SH-SY5Y (cell line): Measurements from ENCODE around the gene SMIM35.

Source experiments
- GATA2 ChIP-seq: IDR thresholded peaks from 2 replicates; pipeline ENCODE4 v1.6.1; 2011; ENCODE audit warnings: mild to moderate bottlenecking, low read depth, low read length
- GATA3 ChIP-seq: IDR thresholded peaks from 2 replicates; pipeline ENCODE4 v1.6.1; 2011; ENCODE audit warnings: low read depth, mild to moderate bottlenecking, low read length, moderate library complexity

SMIM35 gene

DNA sequence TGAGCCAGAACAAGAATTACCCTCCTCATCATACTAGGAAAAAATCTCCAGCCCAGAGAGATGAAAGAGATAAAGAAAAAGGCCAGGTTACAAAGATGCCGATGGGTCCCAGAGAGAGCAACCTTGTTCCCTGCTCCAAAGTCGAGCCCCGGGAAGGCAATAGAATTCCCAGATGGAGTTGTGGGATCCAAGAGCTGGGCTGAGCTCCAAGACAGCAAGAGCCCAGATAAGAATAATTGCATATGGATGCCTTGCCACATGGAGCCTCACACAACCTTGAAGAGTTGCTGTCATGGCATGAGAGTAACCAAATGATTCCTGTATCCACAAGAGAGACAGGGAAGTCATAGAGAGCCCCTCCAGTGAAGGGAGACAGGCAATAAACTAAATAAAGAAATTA, 69.7 kb downstream of the SMIM35 start:
- TF ChIP-seq GATA3, result no peak

DNA sequence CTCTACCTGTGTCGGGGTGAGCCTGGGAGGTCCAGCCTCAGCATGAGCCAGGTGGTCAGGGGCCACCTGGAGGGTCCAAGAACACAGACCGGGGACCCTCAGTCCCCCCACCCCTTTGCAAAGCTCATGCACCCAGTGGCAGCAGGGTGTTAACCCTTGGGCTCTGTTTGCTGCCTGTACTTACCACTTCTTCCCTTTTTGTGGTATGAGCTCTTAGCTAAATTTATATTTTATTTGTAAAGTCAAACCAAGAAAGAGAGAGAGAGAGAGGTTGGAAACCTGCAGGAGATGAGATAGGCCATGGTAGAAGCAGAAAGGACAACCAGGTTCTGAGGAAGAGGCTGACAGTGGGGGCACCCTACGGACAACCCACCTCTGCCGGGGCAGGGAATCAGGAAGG, 70.7 kb downstream of the SMIM35 start:
- no peak for TF ChIP-seq GATA2
- TF ChIP-seq GATA3, result no peak

DNA sequence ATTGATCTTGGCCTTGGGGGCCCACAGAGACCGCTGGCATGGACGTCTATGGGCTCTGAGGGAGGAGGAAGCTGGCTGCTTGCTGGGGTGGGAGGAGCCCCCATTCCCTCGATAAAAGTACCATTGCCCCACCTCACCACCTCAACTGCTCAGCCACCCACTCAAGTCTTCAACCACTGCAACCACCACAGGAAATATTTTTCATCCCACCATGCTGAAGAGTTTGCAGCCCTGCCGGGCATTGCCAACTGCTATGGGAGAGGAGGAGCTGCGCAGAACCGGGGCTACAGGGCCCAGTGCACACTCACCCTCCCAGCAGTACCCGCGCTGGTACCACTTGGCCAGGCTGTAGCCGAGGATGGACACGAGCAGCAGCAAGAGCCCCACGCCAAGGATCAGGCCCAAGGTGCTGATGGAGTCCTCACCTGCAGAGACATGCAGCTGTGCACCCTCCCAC, 71.3 kb downstream of the SMIM35 start:
- TF ChIP-seq GATA3 (no peak), GATA2 (no peak)

DNA sequence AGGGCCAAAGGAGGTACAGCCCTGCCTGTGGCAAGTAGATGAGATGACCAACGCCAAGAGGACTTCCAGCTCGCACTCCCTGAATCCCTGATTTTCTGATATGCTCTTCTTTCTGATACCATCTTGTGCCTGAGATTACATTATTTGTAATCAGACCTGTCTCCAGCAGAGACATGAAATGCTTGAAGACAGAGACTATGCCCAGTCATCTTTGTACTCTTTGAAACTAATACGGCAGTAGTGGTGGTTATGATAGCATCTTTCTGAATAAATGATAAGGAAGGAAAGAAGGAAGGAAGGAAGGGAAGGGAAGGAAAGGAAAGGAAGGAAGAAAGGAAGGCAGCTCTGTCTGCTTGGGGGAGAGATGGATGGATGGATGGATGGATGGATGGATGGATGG, 72.7 kb downstream of the SMIM35 start:
- no peak for TF ChIP-seq GATA3
- no peak for TF ChIP-seq GATA2

DNA sequence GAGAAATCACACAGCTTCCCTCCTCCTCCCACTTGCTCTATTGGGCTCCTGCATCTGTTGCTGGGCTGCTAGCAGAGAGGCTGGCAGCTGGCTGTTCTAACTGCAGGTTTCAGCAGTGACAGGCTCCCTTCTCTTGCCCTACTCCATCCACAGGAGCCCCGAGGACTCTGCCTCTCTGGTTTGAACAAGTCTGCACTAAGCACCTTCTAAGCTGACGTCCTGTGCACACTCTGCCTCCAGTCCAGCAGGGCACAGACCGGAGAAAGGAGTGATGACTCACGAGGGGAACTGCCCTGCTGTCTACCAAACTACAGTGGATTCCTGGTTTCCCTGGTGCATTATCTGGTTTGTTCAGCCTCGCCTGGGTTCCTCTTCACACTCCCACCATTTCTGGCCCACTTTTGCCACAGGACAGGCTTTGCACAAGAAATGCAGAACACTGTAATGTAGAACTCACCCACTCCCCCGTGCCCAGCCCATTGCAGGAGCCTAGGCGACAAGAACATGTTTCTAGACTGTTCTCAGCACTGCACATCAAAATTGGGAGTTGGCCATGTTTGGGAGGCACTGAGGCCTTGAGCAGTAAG, 74.6 kb downstream of the SMIM35 start:
- TF ChIP-seq GATA3 (no peak), GATA2 (no peak)

DNA sequence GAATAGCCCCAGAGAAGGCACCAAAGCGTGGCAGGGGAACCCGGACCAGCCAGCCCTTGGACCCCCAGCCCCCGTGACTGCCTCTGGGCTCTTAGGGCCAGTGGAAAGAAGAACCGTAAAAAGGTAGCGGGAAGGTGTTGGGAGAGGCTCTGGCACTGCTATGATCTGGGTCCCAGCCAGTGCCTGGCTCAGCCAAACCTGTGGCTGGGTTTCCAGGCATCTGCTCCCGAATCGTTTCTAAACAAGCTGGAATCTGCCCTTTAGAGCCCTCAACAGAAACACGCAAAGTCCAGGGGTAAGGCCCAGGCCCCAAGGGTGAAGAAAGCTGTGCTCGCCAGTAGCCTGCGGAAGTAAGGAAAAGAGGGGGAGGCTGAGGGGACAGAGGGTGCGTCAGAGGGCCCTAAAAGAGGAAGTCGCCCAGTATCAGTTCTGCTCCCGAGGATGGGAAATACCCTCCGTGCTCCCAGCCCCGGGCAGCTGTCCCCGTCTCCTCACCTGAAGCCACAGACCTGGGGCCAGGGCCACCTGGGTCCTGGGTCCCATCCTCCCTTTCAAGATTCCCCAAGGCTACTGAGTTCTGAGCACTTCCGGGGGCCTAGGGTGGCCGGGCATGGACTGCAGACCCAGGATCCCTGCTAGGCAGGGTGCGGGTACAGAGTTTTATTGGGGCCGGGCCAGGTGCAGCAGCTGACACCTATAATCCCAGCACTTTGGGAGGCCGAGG, 75.9 kb downstream of the SMIM35 start:
- TF ChIP-seq GATA2 (no peak), GATA3 (no peak)

DNA sequence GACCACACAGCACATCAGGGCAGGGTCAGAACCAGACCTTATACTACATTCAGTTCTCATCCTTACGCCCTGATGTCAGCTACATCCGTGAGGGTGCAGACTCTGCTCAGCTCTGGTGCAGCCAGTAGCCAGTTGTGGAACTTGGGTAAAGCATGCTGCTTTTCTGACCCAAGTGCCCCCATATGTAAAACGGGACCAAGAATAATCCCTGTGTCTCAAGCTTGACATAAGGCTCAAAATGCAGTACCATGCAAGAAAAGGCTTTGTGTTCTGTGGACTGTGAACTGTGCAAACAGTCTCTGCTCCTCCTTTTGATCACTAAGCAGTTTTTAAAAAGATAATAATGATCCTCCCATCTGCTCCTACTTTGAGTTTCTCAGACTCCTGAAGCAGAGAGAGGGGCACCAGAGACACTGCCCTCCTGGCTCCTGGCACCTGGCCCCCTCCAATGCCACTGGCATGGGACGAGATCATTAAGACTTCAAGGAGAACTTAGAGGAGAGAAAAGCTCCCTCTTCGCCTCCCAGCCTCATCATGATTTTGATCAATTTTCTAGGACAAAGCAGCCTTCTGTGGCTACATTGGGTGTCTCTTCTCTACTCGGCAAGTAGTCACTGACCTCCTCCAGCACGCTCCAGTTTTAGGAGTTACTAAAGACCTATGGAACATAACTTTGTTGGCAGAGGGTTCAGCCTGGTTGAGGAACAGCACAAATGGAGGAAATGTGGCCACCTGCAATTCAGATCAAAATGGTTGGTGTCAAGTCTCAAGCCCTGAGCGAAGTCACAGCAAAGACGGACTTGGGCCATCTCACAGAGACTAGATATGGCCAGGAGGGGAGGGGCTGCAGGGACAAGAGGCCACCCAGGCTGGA, 76.7 kb downstream of the SMIM35 start:
- TF ChIP-seq GATA3, result no peak
- no peak for TF ChIP-seq GATA2

DNA sequence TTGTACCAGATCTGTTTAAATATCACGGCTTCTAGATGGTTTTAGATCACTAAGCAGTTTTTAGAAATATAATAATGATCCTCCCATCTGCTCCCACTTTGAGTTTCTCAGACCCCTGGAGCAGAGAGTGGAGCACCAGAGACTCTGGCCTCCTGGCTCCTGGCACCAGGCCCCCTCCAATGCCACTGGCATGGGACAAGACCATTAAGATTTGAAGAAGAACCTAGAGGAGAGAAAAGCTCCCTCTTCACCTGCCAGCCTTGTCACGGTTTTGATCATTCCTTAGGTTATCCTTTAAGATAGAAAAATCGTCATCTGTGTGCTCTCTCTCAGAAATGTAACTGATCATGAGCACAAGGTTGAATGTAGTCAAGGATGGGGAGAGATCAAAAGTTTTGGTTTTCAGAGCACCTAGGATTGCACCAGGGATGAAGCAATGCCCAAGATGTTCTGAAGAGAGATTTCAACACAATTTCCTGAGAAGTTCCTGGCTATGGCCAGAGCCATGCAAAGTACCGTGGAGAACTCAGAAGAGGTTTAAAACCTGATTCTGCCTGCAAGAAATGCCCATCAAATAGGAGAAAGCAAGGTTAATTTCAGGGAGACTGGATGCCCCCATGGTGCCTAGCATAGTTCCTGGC, 78.4 kb downstream of the SMIM35 start:
- TF ChIP-seq GATA2 (no peak), GATA3 (no peak)

DNA sequence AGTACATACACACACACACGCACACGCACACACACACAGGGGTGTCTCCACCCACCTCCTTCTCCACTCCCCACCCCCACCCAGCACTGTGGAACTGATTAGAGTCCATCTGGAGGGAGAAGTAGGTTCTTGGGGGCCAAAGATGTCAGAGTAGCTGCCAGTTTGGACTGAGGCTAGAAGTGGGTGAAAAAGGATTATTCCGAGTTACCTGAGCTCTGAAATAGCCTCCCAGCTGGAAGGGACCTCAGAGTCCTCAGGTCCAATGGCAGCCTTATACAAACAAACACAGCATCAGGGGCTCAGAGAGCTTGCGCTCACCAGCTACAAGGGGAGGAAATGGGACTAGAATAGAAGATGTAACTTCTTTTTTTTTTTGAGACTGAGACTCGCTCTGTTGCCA, 79.7 kb downstream of the SMIM35 start:
- TF ChIP-seq GATA2 (no peak), GATA3 (no peak)

DNA sequence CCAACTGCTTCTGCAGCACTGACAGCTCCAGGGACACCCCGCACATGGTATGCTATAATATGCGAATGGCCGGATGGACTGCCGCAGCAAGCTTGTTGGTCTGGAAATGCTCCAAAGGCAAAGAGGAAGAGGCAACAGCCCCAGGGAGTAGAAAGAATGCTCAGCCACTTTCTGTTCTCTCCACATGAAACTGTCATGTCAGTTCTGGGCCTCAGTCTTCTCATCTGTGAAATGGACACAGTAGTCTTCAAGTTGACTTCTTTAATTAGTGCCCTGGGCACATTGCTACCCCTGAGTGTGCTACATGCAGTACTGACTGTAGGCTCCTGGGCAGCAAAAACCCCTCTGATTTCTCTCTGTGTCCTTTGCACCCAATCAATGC, 80.6 kb downstream of the SMIM35 start:
- TF ChIP-seq GATA2, result no peak
- no peak for TF ChIP-seq GATA3

DNA sequence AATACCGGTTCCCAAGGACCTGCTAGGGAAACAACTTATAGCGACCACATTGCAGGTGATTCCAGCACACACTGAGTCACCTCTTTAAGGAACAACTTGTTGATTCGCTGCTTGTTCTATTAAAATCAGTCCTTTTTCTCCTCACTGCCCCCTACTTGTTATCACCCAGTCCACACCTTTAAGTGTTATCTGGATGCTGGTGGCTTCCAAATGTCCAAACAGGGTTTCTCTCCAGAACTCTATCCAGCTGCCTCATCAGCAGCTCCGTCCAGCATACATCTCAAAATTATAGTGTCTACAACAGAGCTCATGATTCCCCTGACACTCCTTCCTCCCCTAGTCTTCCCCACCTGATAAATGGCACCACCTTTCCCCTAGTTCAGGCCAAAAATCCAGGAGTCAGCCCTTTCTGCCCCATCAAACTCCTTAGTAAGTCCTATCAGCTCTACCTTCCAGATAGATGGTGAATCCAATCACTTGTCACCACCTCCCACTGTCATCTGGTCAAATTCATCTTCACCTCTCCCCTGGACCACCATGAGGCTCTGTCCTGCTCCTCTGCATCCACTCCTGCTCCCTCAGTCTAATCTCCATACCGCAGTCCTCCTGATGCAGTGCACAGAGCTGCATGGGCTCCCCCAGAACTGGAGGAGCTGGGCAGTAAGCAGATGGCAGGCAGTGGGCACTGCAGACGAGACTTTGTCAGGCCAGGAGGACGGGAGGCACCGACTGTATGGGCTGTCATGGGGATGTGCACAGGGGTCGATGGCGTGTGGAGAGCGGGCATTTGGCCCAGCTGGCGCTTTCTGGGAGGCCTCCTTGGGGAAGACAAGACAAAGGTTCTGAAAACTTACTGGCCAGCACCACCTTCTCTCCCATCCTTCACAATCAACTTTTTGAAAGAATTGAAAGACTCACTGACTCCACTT, 81.3 kb downstream of the SMIM35 start:
- TF ChIP-seq GATA2, result no peak
- no peak for TF ChIP-seq GATA3

DNA sequence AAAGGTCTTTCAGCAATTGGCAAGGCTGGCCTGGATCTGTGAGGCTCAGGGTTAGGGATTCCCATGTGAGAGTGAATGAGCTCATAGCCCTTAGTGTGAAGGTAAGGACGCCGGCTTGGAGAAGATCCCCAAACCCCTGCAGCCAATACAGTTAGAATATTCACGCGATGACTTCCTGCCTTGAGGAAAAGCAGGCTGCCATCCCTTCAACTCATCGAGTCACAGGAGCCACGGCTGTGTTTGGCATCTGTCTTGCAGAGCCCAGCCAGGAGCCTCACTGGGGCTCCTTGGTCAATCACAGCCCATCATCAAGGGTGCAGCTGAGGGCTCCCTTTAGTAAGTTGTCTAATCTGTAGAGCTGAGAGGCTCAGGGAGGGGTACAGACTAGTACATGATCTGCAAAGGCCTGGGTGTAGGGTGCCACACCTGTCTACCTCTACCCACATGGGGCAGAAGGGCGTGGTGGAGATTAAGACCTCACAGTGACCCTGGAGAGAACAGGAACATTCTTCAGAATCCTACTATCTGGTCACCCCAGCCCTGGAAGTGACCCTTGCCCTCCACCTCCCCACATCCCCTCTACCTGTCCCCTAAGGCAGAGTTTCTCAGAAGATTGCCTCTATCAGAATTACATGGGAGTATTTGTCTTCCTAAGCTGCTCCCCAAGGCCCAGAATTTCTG, 82.1 kb downstream of the SMIM35 start:
- TF ChIP-seq GATA2, result no peak
- no peak for TF ChIP-seq GATA3

DNA sequence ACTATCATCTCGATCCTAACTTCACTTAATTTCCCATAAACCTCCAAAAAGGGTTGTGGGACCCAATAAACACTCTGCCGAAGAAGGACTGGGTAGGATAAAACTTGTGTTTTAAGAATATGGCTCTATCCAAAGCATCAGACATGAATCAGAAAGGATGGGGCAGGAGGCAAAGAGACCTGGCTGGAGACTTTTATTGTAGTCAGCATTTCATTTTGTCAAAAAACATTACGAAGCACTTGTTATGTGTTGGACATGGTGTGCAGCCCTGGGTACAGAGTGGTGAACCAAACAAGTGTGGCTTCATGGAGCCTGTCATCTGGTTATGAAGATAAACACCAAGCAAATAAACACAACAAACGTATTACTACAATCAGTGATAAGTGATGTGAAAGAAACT, 83.3 kb downstream of the SMIM35 start:
- no peak for TF ChIP-seq GATA3
- no peak for TF ChIP-seq GATA2
